ENCODE results near the gene TNFRSF25.
A peak's percentile ranks its signal among the peaks of the same experiment; 100 is the strongest.

- peak; percentile 96 to 97 for TF ChIP-seq CTCF (conservative IDR thresholded peaks at IDR 0.05 in 1 of 2, IDR thresholded peaks at IDR 0.05 in 1 of 2; ENCODE audit: extremely low read depth in 1 of 2, insufficient read depth in 1 of 2, low read depth in 1 of 2, low read length in 2 of 2)
- TF ChIP-seq EZH2 (IDR thresholded peaks at IDR 0.05; ENCODE audit: borderline replicate concordance, low read length), result no peak
Measured at GRCh38 chr1:6423321-6423999, 42.5 kb downstream of the TNFRSF25 start.
